ENCODE data around the gene ING3. TPM values are rescaled to one million over a fixed set of nuclear protein-coding genes. Genes with fewer than 3 reads are reported as not detected.

The ING3 gene
- polyA plus RNA-seq, 3 donors: 22.3 to 26.9 (median 25.9) TPM

DNA sequence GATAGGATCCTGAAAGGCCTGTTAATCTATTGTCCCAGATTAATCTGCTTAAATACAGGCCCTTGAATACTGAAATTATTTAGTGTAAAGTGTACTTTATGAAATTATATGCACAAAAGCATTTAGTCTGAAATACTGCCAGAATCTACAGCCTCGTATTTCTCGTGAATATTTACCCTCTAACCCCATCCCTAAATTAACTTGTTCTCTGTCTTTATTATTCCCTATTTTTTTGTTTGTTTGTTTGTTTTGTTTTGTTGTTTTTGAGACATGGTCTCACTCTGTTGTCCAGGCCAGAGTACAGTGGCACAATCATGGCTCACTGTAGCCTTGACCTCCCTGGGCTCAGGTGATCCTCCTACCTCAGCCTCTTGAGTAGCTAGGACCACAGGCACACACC lies 35.3 kb downstream of the ING3 start:
- WGBS (ENCODE audit: insufficient coverage): no CpG with 5 or more reads among the region's 2 CpGs
- intact Hi-C loops (cut with micrococcal nuclease): loop anchor here (2.0 to 10.0 kb wide), 4 partner anchors 49 to 121 kb away; no protein-coding TSS in a partner anchor

DNA sequence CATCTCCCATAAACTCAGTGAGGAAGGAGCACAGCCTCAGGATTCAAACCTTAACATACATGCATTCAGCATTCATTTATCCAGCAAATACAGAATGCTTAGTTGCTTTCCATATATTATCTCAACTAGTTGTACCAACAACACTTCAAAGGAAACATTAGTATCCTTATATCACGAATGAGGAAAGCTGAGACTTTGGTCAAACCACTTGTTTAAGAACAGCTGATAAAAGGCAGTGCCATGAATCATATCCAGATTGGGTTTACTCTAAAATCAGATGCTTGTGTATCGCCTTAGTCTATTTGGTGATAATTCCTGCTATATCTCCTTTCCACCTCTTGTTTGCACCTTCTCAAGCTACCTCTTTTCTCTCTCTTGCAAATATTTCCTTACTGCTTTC lies 36.1 kb downstream of the ING3 start:
- peaks cover 1 to 12% (median 2%) of the 10 kb centered on the region in 3 donors for H3K27me3 Mint-ChIP-seq (ENCODE audit: low read depth in 3 of 3)
- intact Hi-C loops (cut with micrococcal nuclease): loop anchor here (2.0 to 10.0 kb wide), 4 partner anchors 48 to 121 kb away; no protein-coding TSS in a partner anchor

More for the DNA sequence above, 35.3 kb downstream of the ING3 start:
- H3K4me1 ChIP-seq (ENCODE audit: control insufficient read depth in 1 of 2, insufficient read depth in 2 of 2, low read length in 2 of 2): peaks cover 19 to 27% of the 10 kb centered on the region in 2 donors
- Mint-ChIP-seq H3K27ac (no peak overlapping the region), H3K9me3 (no peaks in the 10 kb centered on the region), H3K27me3 (ENCODE audit: low read depth in 3 of 3) (peaks cover 1 to 11% (median 2%) of the 10 kb centered on the region in 3 donors), H3K4me3 (no peak overlapping the region), H3K4me1 (peaks cover 30% of the 10 kb centered on the region), H3K36me3 (no peaks in the 10 kb centered on the region)
- H3K4me2 ChIP-seq (replicated peaks; ENCODE audit: extremely low read depth, low read length, poor library complexity, severe bottlenecking): no peak overlapping the region
- no peaks in the 10 kb centered on the region for H3K79me2 ChIP-seq (ENCODE audit: insufficient read depth, low read length)
- H2AFZ ChIP-seq (ENCODE audit: insufficient read depth, low read depth, low read length, poor library complexity, severe bottlenecking): no peak overlapping the region
- no peak for DNase-seq
- H4K20me1 ChIP-seq (ENCODE audit: insufficient read depth, low read length): no peaks in the 10 kb centered on the region
- no peak overlapping the region for H3K4me3 ChIP-seq (replicated peaks in 1 of 3; ENCODE audit: low read depth in 2 of 3, low read length in 3 of 3)
- H3K36me3 ChIP-seq (replicated peaks in 1 of 2; ENCODE audit: control insufficient read depth in 1 of 2, insufficient read depth in 2 of 2, low read length in 2 of 2): no peaks in the 10 kb centered on the region
- no peaks in the 10 kb centered on the region for H3K27me3 ChIP-seq (ENCODE audit: control insufficient read depth in 2 of 2, insufficient read depth in 2 of 2, low read length in 2 of 2)
- no peaks in the 10 kb centered on the region for H3K9me3 ChIP-seq (replicated peaks in 1 of 2; ENCODE audit: control insufficient read depth in 1 of 2, insufficient read depth in 1 of 2, low read length in 2 of 2)
- no peak overlapping the region for H3K27ac ChIP-seq (ENCODE audit: low read depth in 1 of 2, low read length in 2 of 2)
- TF ChIP-seq CTCF (IDR thresholded peaks at IDR 0.05): no peak
- H3K9ac ChIP-seq (ENCODE audit: insufficient read depth, low read length, poor library complexity, severe bottlenecking): no peak overlapping the region

More for the DNA sequence above, 36.1 kb downstream of the ING3 start:
- no CpG with 5 or more reads among the region's 2 CpGs for WGBS (ENCODE audit: insufficient coverage)
- Histone ChIP-seq H3K79me2 (ENCODE audit: insufficient read depth, low read length) (no peaks in the 10 kb centered on the region), H3K4me3 (replicated peaks in 1 of 3; ENCODE audit: low read depth in 2 of 3, low read length in 3 of 3) (no peak overlapping the region), H3K36me3 (replicated peaks in 1 of 2; ENCODE audit: control insufficient read depth in 1 of 2, insufficient read depth in 2 of 2, low read length in 2 of 2) (no peaks in the 10 kb centered on the region), H3K9ac (ENCODE audit: insufficient read depth, low read length, poor library complexity, severe bottlenecking) (no peak overlapping the region), H3K27me3 (ENCODE audit: control insufficient read depth in 2 of 2, insufficient read depth in 2 of 2, low read length in 2 of 2) (no peaks in the 10 kb centered on the region), H3K4me2 (replicated peaks; ENCODE audit: extremely low read depth, low read length, poor library complexity, severe bottlenecking) (no peak overlapping the region), H3K27ac (ENCODE audit: low read depth in 1 of 2, low read length in 2 of 2) (no peak overlapping the region), H3K4me1 (ENCODE audit: control insufficient read depth in 1 of 2, insufficient read depth in 2 of 2, low read length in 2 of 2) (peaks cover 20 to 35% of the 10 kb centered on the region in 2 donors), H4K20me1 (ENCODE audit: insufficient read depth, low read length) (no peaks in the 10 kb centered on the region), H2AFZ (ENCODE audit: insufficient read depth, low read depth, low read length, poor library complexity, severe bottlenecking) (no peak overlapping the region), H3K9me3 (replicated peaks in 1 of 2; ENCODE audit: control insufficient read depth in 1 of 2, insufficient read depth in 1 of 2, low read length in 2 of 2) (no peaks in the 10 kb centered on the region)
- no peak for TF ChIP-seq CTCF (IDR thresholded peaks at IDR 0.05)
- Mint-ChIP-seq H3K27ac (no peak overlapping the region), H3K9me3 (no peaks in the 10 kb centered on the region), H3K4me1 (peaks cover 37% of the 10 kb centered on the region), H3K4me3 (no peak overlapping the region), H3K36me3 (no peaks in the 10 kb centered on the region)
- DNase-seq: no peak
